WI38 (cell line): Measurements from ENCODE around the gene RNF167.

ENCODE experiments used
- H3K4me3 ChIP-seq: 2 replicates; pipeline ENCODE4 v1.5.1; 2011; ENCODE audit warnings: low read depth, mild to moderate bottlenecking, control low read depth, low read length
- TF ChIP-seq, protein P1 (sequence below): IDR thresholded peaks from 2 replicates; pipeline ENCODE4 v1.5.1; 2012; ENCODE audit warnings: low read depth, mild to moderate bottlenecking, control low read depth, low read length

Gene RNF167

DNA sequence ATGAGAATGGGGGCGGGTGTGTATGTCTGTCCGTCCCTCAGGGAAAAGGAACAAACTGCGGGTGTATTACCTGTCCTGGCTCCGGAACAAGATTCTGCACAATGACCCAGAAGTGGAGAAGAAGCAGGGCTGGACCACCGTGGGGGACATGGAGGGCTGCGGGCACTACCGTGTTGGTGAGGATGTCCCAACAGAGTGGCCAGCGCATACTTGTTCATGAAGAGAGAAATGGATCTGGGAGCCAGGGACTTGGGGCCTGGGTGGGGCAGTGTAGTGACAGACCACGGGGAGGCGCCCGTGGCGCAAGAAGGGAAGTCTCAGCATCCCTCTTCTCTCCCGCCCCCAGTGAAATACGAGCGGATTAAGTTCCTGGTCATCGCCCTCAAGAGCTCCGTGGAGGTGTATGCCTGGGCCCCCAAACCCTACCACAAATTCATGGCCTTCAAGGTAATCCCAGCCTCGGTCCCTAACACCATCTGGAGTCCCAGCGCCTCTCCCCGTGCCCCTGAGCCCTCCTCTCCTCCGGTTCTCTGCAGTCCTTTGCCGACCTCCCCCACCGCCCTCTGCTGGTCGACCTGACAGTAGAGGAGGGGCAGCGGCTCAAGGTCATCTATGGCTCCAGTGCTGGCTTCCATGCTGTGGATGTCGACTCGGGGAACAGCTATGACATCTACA lies 44.3 kb upstream of the RNF167 start:
- TF ChIP-seq, protein P1, sequence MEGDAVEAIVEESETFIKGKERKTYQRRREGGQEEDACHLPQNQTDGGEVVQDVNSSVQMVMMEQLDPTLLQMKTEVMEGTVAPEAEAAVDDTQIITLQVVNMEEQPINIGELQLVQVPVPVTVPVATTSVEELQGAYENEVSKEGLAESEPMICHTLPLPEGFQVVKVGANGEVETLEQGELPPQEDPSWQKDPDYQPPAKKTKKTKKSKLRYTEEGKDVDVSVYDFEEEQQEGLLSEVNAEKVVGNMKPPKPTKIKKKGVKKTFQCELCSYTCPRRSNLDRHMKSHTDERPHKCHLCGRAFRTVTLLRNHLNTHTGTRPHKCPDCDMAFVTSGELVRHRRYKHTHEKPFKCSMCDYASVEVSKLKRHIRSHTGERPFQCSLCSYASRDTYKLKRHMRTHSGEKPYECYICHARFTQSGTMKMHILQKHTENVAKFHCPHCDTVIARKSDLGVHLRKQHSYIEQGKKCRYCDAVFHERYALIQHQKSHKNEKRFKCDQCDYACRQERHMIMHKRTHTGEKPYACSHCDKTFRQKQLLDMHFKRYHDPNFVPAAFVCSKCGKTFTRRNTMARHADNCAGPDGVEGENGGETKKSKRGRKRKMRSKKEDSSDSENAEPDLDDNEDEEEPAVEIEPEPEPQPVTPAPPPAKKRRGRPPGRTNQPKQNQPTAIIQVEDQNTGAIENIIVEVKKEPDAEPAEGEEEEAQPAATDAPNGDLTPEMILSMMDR: no peak
- H3K4me3 ChIP-seq: no peak overlapping the region

DNA sequence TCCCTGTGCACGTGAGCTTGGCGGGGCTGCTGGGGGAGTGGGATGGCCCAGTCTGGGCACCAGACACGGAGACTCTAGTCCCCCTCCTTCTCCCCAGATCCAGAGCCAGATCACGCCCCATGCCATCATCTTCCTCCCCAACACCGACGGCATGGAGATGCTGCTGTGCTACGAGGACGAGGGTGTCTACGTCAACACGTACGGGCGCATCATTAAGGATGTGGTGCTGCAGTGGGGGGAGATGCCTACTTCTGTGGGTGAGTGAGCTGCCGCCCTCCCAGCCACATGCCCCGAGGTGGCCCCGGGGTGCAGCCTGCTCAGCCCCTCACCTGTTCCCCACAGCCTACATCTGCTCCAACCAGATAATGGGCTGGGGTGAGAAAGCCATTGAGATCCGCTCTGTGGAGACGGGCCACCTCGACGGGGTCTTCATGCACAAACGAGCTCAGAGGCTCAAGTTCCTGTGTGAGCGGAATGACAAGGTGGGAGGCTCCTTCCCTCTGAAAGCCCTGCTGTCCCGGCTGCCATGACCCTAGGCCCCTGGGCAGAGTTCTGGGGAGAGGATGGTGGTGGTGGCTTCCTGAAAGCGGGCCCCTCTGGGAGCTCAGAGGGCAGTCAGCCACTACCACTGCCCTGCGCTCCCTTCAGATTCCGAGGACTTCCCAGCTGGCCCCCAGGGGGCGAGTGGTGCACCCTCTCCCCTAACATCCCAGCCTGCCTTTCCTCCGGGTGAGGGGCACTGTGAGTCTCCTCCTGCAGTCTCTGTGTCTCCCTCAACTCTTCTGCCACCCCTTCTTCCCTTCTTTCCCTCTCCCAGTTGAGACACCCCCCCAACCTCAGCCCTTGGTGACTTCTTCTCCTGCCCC lies 43.5 kb upstream of the RNF167 start:
- H3K4me3 ChIP-seq: no peak overlapping the region
- TF ChIP-seq, protein P1: no peak

DNA sequence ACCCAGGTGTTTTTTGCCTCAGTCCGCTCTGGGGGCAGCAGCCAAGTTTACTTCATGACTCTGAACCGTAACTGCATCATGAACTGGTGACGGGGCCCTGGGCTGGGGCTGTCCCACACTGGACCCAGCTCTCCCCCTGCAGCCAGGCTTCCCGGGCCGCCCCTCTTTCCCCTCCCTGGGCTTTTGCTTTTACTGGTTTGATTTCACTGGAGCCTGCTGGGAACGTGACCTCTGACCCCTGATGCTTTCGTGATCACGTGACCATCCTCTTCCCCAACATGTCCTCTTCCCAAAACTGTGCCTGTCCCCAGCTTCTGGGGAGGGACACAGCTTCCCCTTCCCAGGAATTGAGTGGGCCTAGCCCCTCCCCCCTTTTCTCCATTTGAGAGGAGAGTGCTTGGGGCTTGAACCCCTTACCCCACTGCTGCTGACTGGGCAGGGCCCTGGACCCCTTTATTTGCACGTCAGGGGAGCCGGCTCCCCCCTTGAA lies 42.8 kb upstream of the RNF167 start:
- TF ChIP-seq, protein P1: no peak
- no peak overlapping the region for H3K4me3 ChIP-seq

DNA sequence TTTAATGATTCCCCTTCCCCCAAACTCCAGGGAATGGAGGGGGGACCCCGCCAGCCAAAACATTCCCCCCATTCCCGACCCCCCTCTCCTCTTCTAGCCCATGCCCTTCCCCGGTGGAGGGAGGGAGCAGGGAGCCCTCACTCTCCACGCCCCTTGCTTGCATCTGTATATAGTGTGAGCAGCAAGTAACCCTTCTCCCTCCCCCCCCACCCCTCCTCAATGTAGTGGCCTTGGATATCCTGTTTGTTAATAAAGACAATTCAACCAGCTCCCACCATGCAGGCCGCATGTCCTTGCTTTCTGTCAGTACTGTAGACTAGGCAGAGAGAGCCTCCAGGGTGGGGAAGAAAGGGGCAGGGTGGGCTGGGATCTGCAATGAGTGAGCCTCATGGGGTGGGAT lies 42.3 kb upstream of the RNF167 start:
- no peak overlapping the region for H3K4me3 ChIP-seq
- TF ChIP-seq, protein P1: no peak

DNA sequence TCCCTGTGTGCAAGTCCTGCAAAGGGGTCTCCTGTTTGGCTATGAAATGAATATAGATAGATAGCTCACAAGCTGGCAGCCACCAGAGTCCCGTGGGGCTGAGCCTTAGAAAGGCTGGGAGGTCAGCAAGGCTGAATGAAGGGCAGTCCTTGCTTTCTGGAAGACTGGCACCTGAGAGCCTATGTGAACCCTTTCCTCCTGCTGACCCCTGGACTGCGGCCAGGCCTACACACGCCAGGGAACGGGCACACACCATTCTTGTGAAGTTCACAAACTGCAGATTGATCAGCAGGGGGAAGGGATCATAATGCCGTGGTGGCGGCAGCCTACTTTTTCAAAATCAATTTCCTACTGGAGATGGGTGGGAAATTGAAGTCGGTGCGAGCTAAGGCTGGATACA lies 41.7 kb upstream of the RNF167 start:
- no peak overlapping the region for H3K4me3 ChIP-seq
- TF ChIP-seq, protein P1: no peak

DNA sequence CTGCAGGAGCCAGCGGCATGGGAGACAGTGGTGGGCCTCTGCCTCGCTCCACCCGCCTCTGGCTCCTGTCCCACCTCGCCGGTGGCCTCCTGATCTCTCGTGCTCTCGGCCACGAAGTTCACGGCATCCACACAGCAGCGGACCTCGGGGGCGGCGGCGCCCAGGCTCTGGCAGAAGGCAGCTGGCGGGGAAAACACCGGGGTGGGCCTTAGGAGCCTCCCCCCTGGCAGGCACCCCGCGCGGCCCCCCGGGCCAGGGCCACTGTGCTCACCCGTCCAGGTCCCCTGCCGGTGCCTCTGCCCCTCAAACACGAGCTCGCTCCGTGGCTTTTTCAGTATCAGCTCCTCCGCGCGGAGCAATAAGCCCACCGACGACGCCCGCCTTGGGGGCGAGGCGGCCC lies 41.1 kb upstream of the RNF167 start:
- TF ChIP-seq, protein P1: no peak
- no peak overlapping the region for H3K4me3 ChIP-seq
